ENCODE measurements around the gene ZYG11B.
A peak's percentile ranks its signal among the peaks of the same experiment; 100 is the strongest.
"Not testable (repeated sequence)": the region's sequence is repeated elsewhere in the genome, so short reads cannot be mapped to it uniquely, and the experiment has no call there.

The ZYG11B gene

DNA sequence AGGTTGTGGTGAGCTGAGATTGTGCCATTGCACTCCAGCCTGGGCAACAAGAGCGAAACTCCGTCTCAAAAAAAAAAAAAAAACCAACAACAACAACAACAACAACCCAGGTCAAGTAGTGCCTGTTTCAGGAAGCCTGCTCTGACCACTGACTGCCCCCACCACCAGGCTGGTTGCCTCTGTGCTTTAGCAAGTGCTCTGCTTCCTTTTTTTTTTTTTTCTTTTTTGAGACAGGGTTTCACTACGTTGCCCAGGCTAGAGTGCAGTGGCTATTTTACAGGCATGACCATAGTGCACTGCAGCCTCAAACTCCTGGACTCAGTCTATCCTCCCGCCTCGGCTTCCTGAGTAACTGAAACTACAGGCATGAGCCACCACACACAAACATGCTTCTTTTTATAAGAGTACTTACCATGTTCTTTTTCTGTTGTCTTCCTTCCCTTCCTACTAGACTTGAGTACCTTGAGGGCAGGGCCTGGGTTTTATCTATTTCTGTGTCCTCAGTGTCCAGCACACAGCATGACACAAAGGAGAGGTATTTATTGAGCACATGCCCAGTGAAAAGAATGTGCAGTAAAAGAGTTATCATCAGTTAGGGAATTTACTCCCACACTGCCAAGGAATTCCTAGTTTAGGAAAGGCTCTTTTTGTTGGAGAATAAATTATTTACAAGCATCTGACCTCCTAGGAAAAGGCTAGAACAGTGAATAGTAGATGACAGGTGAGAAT, 18.2 kb upstream of the ZYG11B start:
- Histone ChIP-seq H3K27ac (ENCODE audit: insufficient read depth in 1 of 2, low read depth in 1 of 2, low read length in 2 of 2, poor library complexity in 1 of 2, severe bottlenecking in 2 of 2) (no peak overlapping the region), H3K36me3 (ENCODE audit: control insufficient read depth in 4 of 4, insufficient read depth in 4 of 4, low read length in 3 of 4) (no peaks in the 10 kb centered on the region), H3K9me3 (ENCODE audit: control extremely low read depth in 1 of 5, control insufficient read depth in 4 of 5, insufficient read depth in 2 of 5, low read depth in 1 of 5, low read length in 4 of 5) (no peaks in the 10 kb centered on the region), H3K4me3 (ENCODE audit: control insufficient read depth in 1 of 7, extremely low read depth in 1 of 7, insufficient read depth in 4 of 7, low read depth in 2 of 7, low read length in 6 of 7) (no peak overlapping the region), H3K27me3 (replicated peaks in 2 of 5; ENCODE audit: control insufficient read depth in 4 of 5, insufficient read depth in 5 of 5, low read length in 4 of 5) (peaks cover 0 to 3% (median 0%) of the 10 kb centered on the region in 5 experiments), H3K4me1 (ENCODE audit: control extremely low read depth in 1 of 4, control insufficient read depth in 4 of 4, insufficient read depth in 4 of 4, low read length in 3 of 4) (peaks cover 0 to 25% (median 5%) of the 10 kb centered on the region in 4 experiments)
- no peak for DNase-seq
- WGBS (ENCODE audit: insufficient coverage): 64% methylated on average over 3 of the region's 5 CpGs
- ChIA-PET CTCF (no interaction called here), POLR2A (no interaction called here)

DNA sequence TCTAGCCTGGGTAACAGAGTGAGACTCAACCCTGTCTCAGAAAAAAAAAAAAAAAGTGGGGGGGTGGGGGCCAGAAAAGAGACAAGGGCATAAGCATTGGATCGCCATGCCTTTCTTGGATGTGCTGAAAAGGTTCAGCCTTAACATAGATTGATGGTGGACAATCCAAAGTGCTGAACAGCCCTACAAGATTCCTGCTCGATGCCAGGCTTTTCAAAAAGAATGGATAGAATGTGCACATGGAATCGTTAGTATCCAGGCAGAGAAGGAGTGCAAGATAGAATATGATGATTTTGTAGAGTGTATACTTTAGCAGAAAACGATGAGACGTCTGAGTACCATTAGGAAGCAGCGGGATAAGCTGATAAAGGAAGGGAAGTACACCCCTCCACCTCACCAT, 17.2 kb upstream of the ZYG11B start:
- no peak for DNase-seq
- ChIA-PET CTCF (no interaction called here), POLR2A (interaction anchor here (0.6 kb wide), 1 partner anchor 215 kb away, joined by 5 read pairs; no protein-coding TSS in a partner anchor)
- Histone ChIP-seq H3K27ac (ENCODE audit: insufficient read depth in 1 of 2, low read depth in 1 of 2, low read length in 2 of 2, poor library complexity in 1 of 2, severe bottlenecking in 2 of 2) (no peak overlapping the region), H3K9me3 (ENCODE audit: control extremely low read depth in 1 of 5, control insufficient read depth in 4 of 5, insufficient read depth in 2 of 5, low read depth in 1 of 5, low read length in 4 of 5) (no peaks in the 10 kb centered on the region), H3K4me1 (ENCODE audit: control extremely low read depth in 1 of 4, control insufficient read depth in 4 of 4, insufficient read depth in 4 of 4, low read length in 3 of 4) (peaks cover 0 to 21% (median 0%) of the 10 kb centered on the region in 4 experiments), H3K36me3 (ENCODE audit: control insufficient read depth in 4 of 4, insufficient read depth in 4 of 4, low read length in 3 of 4) (no peaks in the 10 kb centered on the region), H3K4me3 (ENCODE audit: control insufficient read depth in 1 of 7, extremely low read depth in 1 of 7, insufficient read depth in 4 of 7, low read depth in 2 of 7, low read length in 6 of 7) (no peak overlapping the region), H3K27me3 (replicated peaks in 2 of 5; ENCODE audit: control insufficient read depth in 4 of 5, insufficient read depth in 5 of 5, low read length in 4 of 5) (peaks cover 0 to 3% (median 0%) of the 10 kb centered on the region in 5 experiments)
- WGBS (ENCODE audit: insufficient coverage): 100% methylated on average over 3 of the region's 6 CpGs

DNA sequence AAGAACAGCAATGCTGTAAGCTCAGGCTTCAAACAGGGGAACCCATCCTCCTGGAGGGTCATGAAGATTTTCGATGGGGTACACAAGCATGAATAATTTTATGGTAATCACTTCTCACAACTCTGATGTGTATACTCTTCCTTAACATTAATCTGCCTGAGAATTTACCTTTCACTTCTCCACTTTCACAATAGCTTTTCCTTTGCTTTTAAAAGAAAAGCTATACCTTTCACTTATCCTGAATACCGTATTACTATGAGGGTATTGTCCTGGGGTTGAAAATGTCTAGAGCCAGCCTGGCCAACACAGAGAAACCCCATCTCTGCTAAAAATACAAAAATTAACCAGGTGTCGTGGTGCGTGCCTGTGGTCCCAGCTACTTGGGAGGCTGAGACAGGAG, 12.7 kb upstream of the ZYG11B start:
- WGBS (ENCODE audit: insufficient coverage): 90% methylated on average over 3 of the region's 4 CpGs
- CTCF ChIA-PET: no interaction called here
- POLR2A ChIA-PET: no interaction called here

DNA sequence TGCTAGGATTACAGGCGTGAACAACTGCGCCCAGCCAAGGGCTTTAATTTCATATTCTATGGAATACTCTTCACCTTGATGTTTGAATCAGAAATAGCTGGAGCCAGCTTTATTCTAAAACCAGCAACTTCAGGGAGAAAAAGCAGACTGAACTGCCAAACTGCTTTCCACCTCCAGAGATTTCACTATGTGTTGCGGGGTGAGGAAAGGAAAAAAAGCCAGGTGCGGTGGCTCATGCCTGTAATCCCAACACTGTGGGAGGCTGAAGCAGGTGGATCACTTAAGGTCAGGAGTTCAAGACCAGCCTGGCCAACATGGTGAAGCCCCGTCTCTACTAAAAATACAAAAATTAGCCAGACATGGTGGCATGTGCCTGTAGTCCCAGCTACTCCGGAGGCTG, 11.0 kb upstream of the ZYG11B start:
- H3K4me1 ChIP-seq (ENCODE audit: control extremely low read depth in 1 of 4, control insufficient read depth in 4 of 4, insufficient read depth in 4 of 4, low read length in 3 of 4); H3K9me3 ChIP-seq (ENCODE audit: control extremely low read depth in 1 of 5, control insufficient read depth in 4 of 5, insufficient read depth in 2 of 5, low read depth in 1 of 5, low read length in 4 of 5); H3K27me3 ChIP-seq (replicated peaks in 2 of 5; ENCODE audit: control insufficient read depth in 4 of 5, insufficient read depth in 5 of 5, low read length in 4 of 5); H3K36me3 ChIP-seq (ENCODE audit: control insufficient read depth in 4 of 4, insufficient read depth in 4 of 4, low read length in 3 of 4); H3K4me3 ChIP-seq (ENCODE audit: control insufficient read depth in 1 of 7, extremely low read depth in 1 of 7, insufficient read depth in 4 of 7, low read depth in 2 of 7, low read length in 6 of 7); H3K27ac ChIP-seq (ENCODE audit: insufficient read depth in 1 of 2, low read depth in 1 of 2, low read length in 2 of 2, poor library complexity in 1 of 2, severe bottlenecking in 2 of 2); CTCF ChIA-PET; POLR2A ChIA-PET; DNase-seq: not testable (repeated sequence)
- WGBS (ENCODE audit: insufficient coverage): 100% methylated on average over 5 of the region's 6 CpGs

More for the DNA sequence above, 12.7 kb upstream of the ZYG11B start:
- DNase-seq: no peak
- Histone ChIP-seq H3K4me1 (ENCODE audit: control extremely low read depth in 1 of 4, control insufficient read depth in 4 of 4, insufficient read depth in 4 of 4, low read length in 3 of 4) (no peaks in the 10 kb centered on the region), H3K9me3 (ENCODE audit: control extremely low read depth in 1 of 5, control insufficient read depth in 4 of 5, insufficient read depth in 2 of 5, low read depth in 1 of 5, low read length in 4 of 5) (no peaks in the 10 kb centered on the region), H3K4me3 (ENCODE audit: control insufficient read depth in 1 of 7, extremely low read depth in 1 of 7, insufficient read depth in 4 of 7, low read depth in 2 of 7, low read length in 6 of 7) (no peak overlapping the region), H3K27me3 (replicated peaks in 2 of 5; ENCODE audit: control insufficient read depth in 4 of 5, insufficient read depth in 5 of 5, low read length in 4 of 5) (peaks cover 0 to 2% (median 0%) of the 10 kb centered on the region in 5 experiments), H3K27ac (ENCODE audit: insufficient read depth in 1 of 2, low read depth in 1 of 2, low read length in 2 of 2, poor library complexity in 1 of 2, severe bottlenecking in 2 of 2) (no peak overlapping the region), H3K36me3 (ENCODE audit: control insufficient read depth in 4 of 4, insufficient read depth in 4 of 4, low read length in 3 of 4) (no peaks in the 10 kb centered on the region)

DNA sequence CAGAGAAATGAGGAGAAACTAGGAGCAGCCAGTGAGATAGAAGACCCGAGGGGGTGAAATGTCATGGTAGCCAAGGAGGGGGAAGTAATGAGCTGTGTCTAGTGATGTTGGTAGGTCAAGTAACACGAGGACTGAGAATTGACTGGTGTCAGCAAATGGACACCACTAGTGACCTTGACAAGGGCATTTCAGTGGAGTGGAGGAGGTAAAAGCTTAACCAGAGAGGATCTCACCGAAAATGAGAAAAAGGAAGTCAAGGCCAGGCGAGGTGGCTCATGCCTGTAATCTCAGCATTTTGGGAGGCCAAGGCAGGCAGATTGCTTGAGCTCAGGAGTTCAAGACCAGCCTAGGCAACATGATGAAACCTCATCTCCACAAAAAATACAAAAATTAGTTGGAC, 3.0 kb upstream of the ZYG11B start:
- ChIA-PET CTCF (interaction anchor here (1.0 kb wide), 1 partner anchor 32 kb away, joined by 5 read pairs; no protein-coding TSS in a partner anchor), POLR2A (interaction anchor here (0.6 kb wide), 1 partner anchor 518 kb away, joined by 4 read pairs; no protein-coding TSS in a partner anchor)
- H3K27me3 ChIP-seq (replicated peaks in 2 of 5; ENCODE audit: control insufficient read depth in 4 of 5, insufficient read depth in 5 of 5, low read length in 4 of 5): no peaks in the 10 kb centered on the region
- no peak overlapping the region for H3K27ac ChIP-seq (ENCODE audit: insufficient read depth in 1 of 2, low read depth in 1 of 2, low read length in 2 of 2, poor library complexity in 1 of 2, severe bottlenecking in 2 of 2)
- 93% methylated on average over 3 of the region's 4 CpGs for WGBS (ENCODE audit: insufficient coverage)
- peaks cover 7 to 19% (median 11%) of the 10 kb centered on the region in 4 experiments for H3K4me1 ChIP-seq (ENCODE audit: control extremely low read depth in 1 of 4, control insufficient read depth in 4 of 4, insufficient read depth in 4 of 4, low read length in 3 of 4)
- DNase-seq: no peak
- H3K4me3 ChIP-seq (ENCODE audit: control insufficient read depth in 1 of 7, extremely low read depth in 1 of 7, insufficient read depth in 4 of 7, low read depth in 2 of 7, low read length in 6 of 7): no peak overlapping the region
- H3K9me3 ChIP-seq (ENCODE audit: control extremely low read depth in 1 of 5, control insufficient read depth in 4 of 5, insufficient read depth in 2 of 5, low read depth in 1 of 5, low read length in 4 of 5): no peaks in the 10 kb centered on the region
- H3K36me3 ChIP-seq (ENCODE audit: control insufficient read depth in 4 of 4, insufficient read depth in 4 of 4, low read length in 3 of 4): no peaks in the 10 kb centered on the region

DNA sequence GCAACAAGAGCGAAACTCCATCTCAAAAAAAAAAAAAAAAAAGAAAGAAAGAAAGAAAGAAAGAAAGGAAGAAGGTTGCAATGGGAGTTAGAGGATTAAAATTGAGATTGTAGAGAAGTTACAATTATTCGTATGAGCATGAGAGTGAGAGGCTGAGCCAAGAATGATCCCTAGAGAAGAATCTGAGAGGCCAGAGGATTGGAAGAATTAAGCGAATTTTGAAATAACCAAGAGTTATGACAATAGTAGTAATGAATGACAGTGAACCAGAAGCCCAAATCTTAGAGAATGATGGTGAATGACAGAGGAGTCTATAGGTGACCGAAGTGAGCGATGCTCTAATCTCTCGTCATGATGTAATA, 369 bp upstream of the ZYG11B start:
- no peak overlapping the region for H3K27ac ChIP-seq (ENCODE audit: insufficient read depth in 1 of 2, low read depth in 1 of 2, low read length in 2 of 2, poor library complexity in 1 of 2, severe bottlenecking in 2 of 2)
- H3K9me3 ChIP-seq (ENCODE audit: control extremely low read depth in 1 of 5, control insufficient read depth in 4 of 5, insufficient read depth in 2 of 5, low read depth in 1 of 5, low read length in 4 of 5): no peaks in the 10 kb centered on the region
- ChIA-PET CTCF (interaction anchor here (1.0 kb wide), 1 partner anchor 40 kb away, joined by 3 read pairs; no protein-coding TSS in a partner anchor), POLR2A (interaction anchor here (0.5 kb wide), 1 partner anchor 12 kb away, joined by 3 read pairs; no protein-coding TSS in a partner anchor)
- DNase-seq: no peak
- no peaks in the 10 kb centered on the region for H3K27me3 ChIP-seq (replicated peaks in 2 of 5; ENCODE audit: control insufficient read depth in 4 of 5, insufficient read depth in 5 of 5, low read length in 4 of 5)
- peaks cover 7 to 19% (median 11%) of the 10 kb centered on the region in 4 experiments for H3K4me1 ChIP-seq (ENCODE audit: control extremely low read depth in 1 of 4, control insufficient read depth in 4 of 4, insufficient read depth in 4 of 4, low read length in 3 of 4)
- 53% methylated on average over 2 of the region's 6 CpGs for WGBS (ENCODE audit: insufficient coverage)
- H3K36me3 ChIP-seq (ENCODE audit: control insufficient read depth in 4 of 4, insufficient read depth in 4 of 4, low read length in 3 of 4): no peaks in the 10 kb centered on the region
- H3K4me3 ChIP-seq (ENCODE audit: control insufficient read depth in 1 of 7, extremely low read depth in 1 of 7, insufficient read depth in 4 of 7, low read depth in 2 of 7, low read length in 6 of 7): peak overlapping the region in 6 of 7 experiments; percentile 59 to 96 (median 82)

DNA sequence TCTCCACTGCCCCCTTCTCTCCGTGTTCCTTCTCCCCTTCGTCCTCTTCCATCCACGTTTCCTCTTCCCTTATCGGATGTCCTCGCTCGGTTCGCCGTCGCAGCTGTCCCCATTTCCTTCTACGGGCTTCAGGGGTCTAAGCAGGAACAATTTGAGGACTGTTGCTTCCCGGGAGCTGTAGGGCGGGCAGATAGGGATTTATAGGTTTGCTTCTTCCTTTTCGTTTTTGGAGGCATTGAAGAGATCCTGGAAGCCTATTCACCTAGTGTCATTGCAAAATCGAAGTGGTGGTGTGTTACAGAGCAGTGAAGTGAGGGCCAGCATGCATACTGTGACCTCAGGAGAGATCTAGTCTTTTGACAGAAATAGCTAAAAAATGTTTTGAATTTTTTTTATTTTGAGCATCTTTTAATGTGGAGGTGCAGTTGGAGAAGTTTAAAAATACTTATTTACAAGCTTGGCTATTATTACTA, 897 bp downstream of the ZYG11B start:
- 0% methylated on average over 5 of the region's 14 CpGs for WGBS (ENCODE audit: insufficient coverage)
- Histone ChIP-seq H3K4me1 (ENCODE audit: control extremely low read depth in 1 of 4, control insufficient read depth in 4 of 4, insufficient read depth in 4 of 4, low read length in 3 of 4) (peaks cover 7 to 19% (median 11%) of the 10 kb centered on the region in 4 experiments), H3K36me3 (ENCODE audit: control insufficient read depth in 4 of 4, insufficient read depth in 4 of 4, low read length in 3 of 4) (no peaks in the 10 kb centered on the region), H3K27me3 (replicated peaks in 2 of 5; ENCODE audit: control insufficient read depth in 4 of 5, insufficient read depth in 5 of 5, low read length in 4 of 5) (no peaks in the 10 kb centered on the region), H3K9me3 (ENCODE audit: control extremely low read depth in 1 of 5, control insufficient read depth in 4 of 5, insufficient read depth in 2 of 5, low read depth in 1 of 5, low read length in 4 of 5) (no peaks in the 10 kb centered on the region), H3K27ac (ENCODE audit: insufficient read depth in 1 of 2, low read depth in 1 of 2, low read length in 2 of 2, poor library complexity in 1 of 2, severe bottlenecking in 2 of 2) (peak overlapping the region; percentile 15 to 75), H3K4me3 (ENCODE audit: control insufficient read depth in 1 of 7, extremely low read depth in 1 of 7, insufficient read depth in 4 of 7, low read depth in 2 of 7, low read length in 6 of 7) (peak overlapping the region; percentile 53 to 96 (median 80))
- DNase-seq: peak in 2 of 3 donors; percentile 7 to 22
- ChIA-PET POLR2A (no interaction called here), CTCF (interaction anchor here (1.5 kb wide), 1 partner anchor 22 kb away, joined by 4 read pairs; no protein-coding TSS in a partner anchor)

Measured in common myeloid progenitor, CD34-positive (primary cell).